Measurements from ENCODE around the gene POLD1.

Gene POLD1

GRCh38 chr19:50458396-50459066, 74.4 kb downstream of the POLD1 start:
- no peak for DNase-seq (ENCODE audit: low read depth, low spot score)
- H3K36me3 ChIP-seq (ENCODE audit: control insufficient read depth, insufficient read depth, low read length): no peaks in the 10 kb centered on the region; the same call in 1 of the 2 replicates
- H3K27ac ChIP-seq (ENCODE audit: low read length): no peak overlapping the region
- no peaks in the 10 kb centered on the region for H3K27me3 ChIP-seq (ENCODE audit: control insufficient read depth, insufficient read depth, low read length)
- H3K4me1 ChIP-seq (ENCODE audit: control insufficient read depth, insufficient read depth, low read length): no peaks in the 10 kb centered on the region; the same call in 1 of the 2 replicates
- peaks cover 2% of the 10 kb centered on the region; the same call in 1 of the 2 replicates for H3K9me3 ChIP-seq (ENCODE audit: control insufficient read depth, insufficient read depth, low read length)
- no CpG with 5 or more reads among the region's 50 CpGs for WGBS (ENCODE audit: insufficient coverage, insufficient read length)
- no peak overlapping the region for H3K4me3 ChIP-seq (ENCODE audit: low read length)

DNA sequence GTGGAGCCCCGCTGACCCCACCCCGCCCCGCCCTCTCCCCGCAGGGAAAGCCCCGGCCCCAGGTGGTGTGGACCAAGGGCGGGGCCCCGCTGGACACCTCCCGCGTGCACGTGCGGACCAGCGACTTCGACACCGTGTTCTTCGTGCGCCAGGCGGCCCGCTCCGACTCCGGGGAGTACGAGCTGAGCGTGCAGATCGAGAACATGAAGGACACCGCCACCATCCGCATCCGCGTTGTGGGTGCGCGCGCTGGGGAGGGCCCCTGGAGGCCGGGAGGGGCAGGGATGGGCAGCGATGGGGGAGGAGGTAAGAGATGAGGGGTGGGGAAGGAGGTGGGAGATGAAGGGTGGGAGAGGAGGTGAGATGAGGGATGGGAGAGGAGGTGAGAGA, 74.9 kb downstream of the POLD1 start:
- whole genome bisulfite sequencing (ENCODE audit: insufficient coverage, insufficient read length): 100% methylated on average over 1 of the region's 32 CpGs
- Histone ChIP-seq H3K27me3 (ENCODE audit: control insufficient read depth, insufficient read depth, low read length) (no peaks in the 10 kb centered on the region), H3K4me3 (ENCODE audit: low read length) (no peak overlapping the region), H3K36me3 (ENCODE audit: control insufficient read depth, insufficient read depth, low read length) (no peaks in the 10 kb centered on the region; the same call in 1 of the 2 replicates), H3K9me3 (ENCODE audit: control insufficient read depth, insufficient read depth, low read length) (peaks cover 2% of the 10 kb centered on the region; the same call in 1 of the 2 replicates), H3K27ac (ENCODE audit: low read length) (no peak overlapping the region), H3K4me1 (ENCODE audit: control insufficient read depth, insufficient read depth, low read length) (no peaks in the 10 kb centered on the region; the same call in 1 of the 2 replicates)
- DNase-seq (ENCODE audit: low read depth, low spot score): no peak

DNA sequence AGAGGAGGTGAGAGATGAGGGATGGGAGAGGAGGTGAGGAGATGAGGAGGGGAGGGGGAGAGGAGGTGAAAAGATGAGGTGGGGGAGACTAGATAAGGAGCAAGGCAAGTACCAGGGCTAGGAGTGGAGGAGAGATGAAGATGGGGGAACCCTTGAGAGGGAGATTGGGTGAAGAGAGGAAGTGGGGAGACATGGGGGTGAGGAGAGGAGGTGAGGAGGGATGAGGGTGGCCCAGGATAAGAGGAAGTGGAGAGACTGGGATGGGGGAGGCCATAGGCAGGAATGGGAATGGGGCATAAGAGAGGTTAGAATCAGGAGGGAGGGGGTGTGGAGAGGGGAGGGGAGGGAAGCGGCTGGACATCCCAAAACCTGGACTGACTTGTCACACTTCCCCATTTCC, 75.5 kb downstream of the POLD1 start:
- Histone ChIP-seq H3K27ac (ENCODE audit: low read length) (no peak overlapping the region), H3K36me3 (ENCODE audit: control insufficient read depth, insufficient read depth, low read length) (no peaks in the 10 kb centered on the region; the same call in 1 of the 2 replicates), H3K4me3 (ENCODE audit: low read length) (no peak overlapping the region), H3K4me1 (ENCODE audit: control insufficient read depth, insufficient read depth, low read length) (no peaks in the 10 kb centered on the region), H3K9me3 (ENCODE audit: control insufficient read depth, insufficient read depth, low read length) (peaks cover 2% of the 10 kb centered on the region; the same call in 1 of the 2 replicates), H3K27me3 (ENCODE audit: control insufficient read depth, insufficient read depth, low read length) (no peaks in the 10 kb centered on the region)
- WGBS (ENCODE audit: insufficient coverage, insufficient read length): no CpG with 5 or more reads among the region's 1 CpG
- no peak for DNase-seq (ENCODE audit: low read depth, low spot score)

GRCh38 chr19:50460161-50460765, 76.1 kb downstream of the POLD1 start:
- no peak overlapping the region for H3K4me3 ChIP-seq (ENCODE audit: low read length)
- H3K27me3 ChIP-seq (ENCODE audit: control insufficient read depth, insufficient read depth, low read length): no peaks in the 10 kb centered on the region
- no CpG with 5 or more reads among the region's 13 CpGs for WGBS (ENCODE audit: insufficient coverage, insufficient read length)
- H3K27ac ChIP-seq (ENCODE audit: low read length): no peak overlapping the region
- no peaks in the 10 kb centered on the region for H3K36me3 ChIP-seq (ENCODE audit: control insufficient read depth, insufficient read depth, low read length)
- no peaks in the 10 kb centered on the region for H3K4me1 ChIP-seq (ENCODE audit: control insufficient read depth, insufficient read depth, low read length)
- DNase-seq (ENCODE audit: low read depth, low spot score): no peak
- H3K9me3 ChIP-seq (ENCODE audit: control insufficient read depth, insufficient read depth, low read length): no peaks in the 10 kb centered on the region

DNA sequence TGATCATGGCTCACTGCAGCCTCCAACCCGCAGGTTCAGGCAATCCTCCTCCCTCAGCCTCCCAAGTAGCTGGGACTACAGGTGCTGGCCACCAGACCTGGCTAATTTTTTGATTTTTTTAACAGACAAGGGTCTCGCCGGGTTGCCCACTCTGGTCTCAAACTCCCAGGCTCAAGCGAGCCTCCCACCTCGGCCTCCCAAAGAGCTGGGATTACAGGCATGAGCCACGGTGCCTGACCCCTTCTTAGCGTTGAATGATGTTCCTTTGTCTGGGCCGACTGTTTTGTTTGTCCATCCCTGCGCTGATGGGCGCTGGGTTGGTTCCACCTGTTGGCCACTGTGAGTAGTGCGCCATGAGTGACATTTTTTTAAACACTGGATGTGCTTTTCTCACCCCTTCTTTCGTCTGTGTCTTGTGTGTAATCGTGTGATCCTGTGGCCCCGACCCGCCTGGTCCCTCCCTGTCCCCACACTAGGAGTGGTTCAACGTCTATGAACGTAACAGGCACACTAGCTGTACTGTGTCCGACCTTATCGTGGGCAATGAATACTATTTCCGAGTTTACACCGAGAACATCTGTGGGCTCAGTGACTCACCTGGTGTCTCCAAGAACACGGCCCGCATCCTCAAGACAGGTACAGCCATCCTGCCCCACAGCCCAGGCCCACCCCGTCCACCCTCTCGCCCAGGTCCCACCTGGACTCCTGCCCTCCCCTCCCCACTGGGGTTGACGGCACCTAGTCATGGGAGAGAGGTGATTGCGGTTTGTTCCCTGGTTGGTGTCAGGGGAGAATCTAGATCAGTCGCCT, 77.1 kb downstream of the POLD1 start:
- H3K9me3 ChIP-seq (ENCODE audit: control insufficient read depth, insufficient read depth, low read length): no peaks in the 10 kb centered on the region
- no peak overlapping the region for H3K27ac ChIP-seq (ENCODE audit: low read length)
- no peaks in the 10 kb centered on the region for H3K27me3 ChIP-seq (ENCODE audit: control insufficient read depth, insufficient read depth, low read length)
- no peaks in the 10 kb centered on the region; the same call in 1 of the 2 replicates for H3K4me1 ChIP-seq (ENCODE audit: control insufficient read depth, insufficient read depth, low read length)
- no CpG with 5 or more reads among the region's 28 CpGs for WGBS (ENCODE audit: insufficient coverage, insufficient read length)
- no peaks in the 10 kb centered on the region for H3K36me3 ChIP-seq (ENCODE audit: control insufficient read depth, insufficient read depth, low read length)
- no peak overlapping the region for H3K4me3 ChIP-seq (ENCODE audit: low read length)
- DNase-seq (ENCODE audit: low read depth, low spot score): no peak

GRCh38 chr19:50462970-50463369, 78.8 kb downstream of the POLD1 start:
- H3K4me1 ChIP-seq (ENCODE audit: control insufficient read depth, insufficient read depth, low read length): no peaks in the 10 kb centered on the region; the same call in 1 of the 2 replicates
- H3K27me3 ChIP-seq (ENCODE audit: control insufficient read depth, insufficient read depth, low read length): no peaks in the 10 kb centered on the region
- no peaks in the 10 kb centered on the region for H3K9me3 ChIP-seq (ENCODE audit: control insufficient read depth, insufficient read depth, low read length)
- H3K27ac ChIP-seq (ENCODE audit: low read length): no peak overlapping the region
- H3K4me3 ChIP-seq (ENCODE audit: low read length): no peak overlapping the region
- H3K36me3 ChIP-seq (ENCODE audit: control insufficient read depth, insufficient read depth, low read length): no peaks in the 10 kb centered on the region
- no peak for DNase-seq (ENCODE audit: low read depth, low spot score)
- no CpG with 5 or more reads among the region's 7 CpGs for WGBS (ENCODE audit: insufficient coverage, insufficient read length)

GRCh38 chr19:50464348-50464747, 80.2 kb downstream of the POLD1 start:
- Histone ChIP-seq H3K36me3 (ENCODE audit: control insufficient read depth, insufficient read depth, low read length) (no peaks in the 10 kb centered on the region), H3K4me1 (ENCODE audit: control insufficient read depth, insufficient read depth, low read length) (no peaks in the 10 kb centered on the region; the same call in 1 of the 2 replicates), H3K27me3 (ENCODE audit: control insufficient read depth, insufficient read depth, low read length) (no peaks in the 10 kb centered on the region), H3K4me3 (ENCODE audit: low read length) (no peak overlapping the region), H3K9me3 (ENCODE audit: control insufficient read depth, insufficient read depth, low read length) (peaks cover 2% of the 10 kb centered on the region; the same call in 1 of the 2 replicates), H3K27ac (ENCODE audit: low read length) (no peak overlapping the region)
- no peak for DNase-seq (ENCODE audit: low read depth, low spot score)
- WGBS (ENCODE audit: insufficient coverage, insufficient read length): no CpG with 5 or more reads among the region's 19 CpGs

DNA sequence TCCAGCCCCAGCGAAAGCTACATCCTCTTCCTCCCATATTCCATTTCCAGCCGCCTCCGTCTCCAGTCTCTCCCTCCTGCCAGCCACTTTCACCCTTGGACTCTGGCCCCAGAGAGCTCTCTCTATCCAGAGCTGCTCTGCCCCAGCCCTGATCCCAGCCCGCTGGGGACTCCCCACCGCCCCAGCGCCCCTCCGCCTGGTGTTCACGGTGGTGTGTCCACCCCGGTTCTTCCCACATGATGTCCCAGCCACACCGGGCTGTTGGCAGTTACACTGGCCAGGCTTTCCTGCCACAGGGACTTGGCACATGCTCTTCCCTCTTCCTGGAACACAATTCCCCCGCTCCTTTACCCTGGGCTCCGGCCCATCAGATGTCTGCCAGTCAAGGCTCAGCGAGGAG, 80.9 kb downstream of the POLD1 start:
- no peaks in the 10 kb centered on the region for H3K27me3 ChIP-seq (ENCODE audit: control insufficient read depth, insufficient read depth, low read length)
- peaks cover 2% of the 10 kb centered on the region; the same call in 1 of the 2 replicates for H3K9me3 ChIP-seq (ENCODE audit: control insufficient read depth, insufficient read depth, low read length)
- H3K36me3 ChIP-seq (ENCODE audit: control insufficient read depth, insufficient read depth, low read length): no peaks in the 10 kb centered on the region
- no peaks in the 10 kb centered on the region; the same call in 1 of the 2 replicates for H3K4me1 ChIP-seq (ENCODE audit: control insufficient read depth, insufficient read depth, low read length)
- H3K27ac ChIP-seq (ENCODE audit: low read length): no peak overlapping the region
- DNase-seq (ENCODE audit: low read depth, low spot score): no peak
- no peak overlapping the region for H3K4me3 ChIP-seq (ENCODE audit: low read length)
- no CpG with 5 or more reads among the region's 13 CpGs for WGBS (ENCODE audit: insufficient coverage, insufficient read length)

GRCh38 chr19:50465986-50466705, 82.0 kb downstream of the POLD1 start:
- no peak for DNase-seq (ENCODE audit: low read depth, low spot score)
- Histone ChIP-seq H3K9me3 (ENCODE audit: control insufficient read depth, insufficient read depth, low read length) (peaks cover 2% of the 10 kb centered on the region; the same call in 1 of the 2 replicates), H3K4me3 (ENCODE audit: low read length) (no peak overlapping the region), H3K36me3 (ENCODE audit: control insufficient read depth, insufficient read depth, low read length) (no peaks in the 10 kb centered on the region), H3K27ac (ENCODE audit: low read length) (no peak overlapping the region), H3K27me3 (ENCODE audit: control insufficient read depth, insufficient read depth, low read length) (no peaks in the 10 kb centered on the region), H3K4me1 (ENCODE audit: control insufficient read depth, insufficient read depth, low read length) (no peaks in the 10 kb centered on the region; the same call in 1 of the 2 replicates)
- WGBS (ENCODE audit: insufficient coverage, insufficient read length): no CpG with 5 or more reads among the region's 29 CpGs

GRCh38 chr19:50466706-50467039, 82.5 kb downstream of the POLD1 start:
- WGBS (ENCODE audit: insufficient coverage, insufficient read length): no CpG with 5 or more reads among the region's 11 CpGs
- Histone ChIP-seq H3K4me1 (ENCODE audit: control insufficient read depth, insufficient read depth, low read length) (no peaks in the 10 kb centered on the region; the same call in 1 of the 2 replicates), H3K27ac (ENCODE audit: low read length) (no peak overlapping the region), H3K27me3 (ENCODE audit: control insufficient read depth, insufficient read depth, low read length) (no peaks in the 10 kb centered on the region), H3K36me3 (ENCODE audit: control insufficient read depth, insufficient read depth, low read length) (no peaks in the 10 kb centered on the region), H3K9me3 (ENCODE audit: control insufficient read depth, insufficient read depth, low read length) (peaks cover 2% of the 10 kb centered on the region; the same call in 1 of the 2 replicates), H3K4me3 (ENCODE audit: low read length) (no peak overlapping the region)
- no peak for DNase-seq (ENCODE audit: low read depth, low spot score)

All from iPS DF 6.9 (cell line).